ENCODE results near the gene HOMER2.

Gene HOMER2

DNA sequence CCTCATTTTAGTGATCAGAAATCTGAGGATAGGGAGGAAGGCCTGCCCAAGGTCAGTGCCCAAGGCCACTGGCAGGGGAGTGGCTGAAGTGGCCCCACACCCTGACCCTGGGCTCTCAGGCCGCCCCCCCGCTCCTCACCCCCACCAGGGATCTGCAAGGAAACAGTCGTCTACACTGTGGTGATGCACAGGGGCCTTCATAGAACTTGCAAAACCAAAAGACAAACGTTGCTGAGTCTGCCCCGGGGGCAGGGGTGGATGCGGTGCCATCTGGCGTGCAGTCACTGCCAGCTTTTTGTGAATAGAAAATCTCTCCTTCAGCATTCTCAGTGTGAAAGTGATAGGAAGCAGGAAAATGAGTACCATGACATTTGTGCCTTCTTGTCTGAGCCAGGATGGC, 101.8 kb downstream of the HOMER2 start:
- Histone ChIP-seq H2BK120ac (ENCODE audit: low read depth, low read length) (no peak overlapping the region), H2AFZ (ENCODE audit: low read length) (no peak overlapping the region), H3K4me1 (ENCODE audit: control insufficient read depth in 2 of 2, insufficient read depth in 1 of 2, low read depth in 1 of 2, low read length in 2 of 2) (peaks cover 13 to 22% of the 10 kb centered on the region in 2 donors), H3K14ac (ENCODE audit: low read length) (no peak overlapping the region), H3K4ac (ENCODE audit: low read length) (no peak overlapping the region), H4K8ac (ENCODE audit: low read depth, low read length) (no peak overlapping the region), H2BK15ac (ENCODE audit: low read length) (peak overlapping the region; percentile 17), H3K9me3 (replicated peaks in 1 of 2; ENCODE audit: control insufficient read depth in 2 of 2, insufficient read depth in 1 of 2, low read depth in 1 of 2, low read length in 2 of 2) (no peaks in the 10 kb centered on the region), H3K79me1 (ENCODE audit: low read depth, low read length) (no peaks in the 10 kb centered on the region), H2BK12ac (ENCODE audit: low read length) (no peak overlapping the region), H3K18ac (ENCODE audit: low read length) (peak overlapping the region; percentile 71), H3K36me3 (replicated peaks in 1 of 2; ENCODE audit: control insufficient read depth in 2 of 2, insufficient read depth in 2 of 2, low read length in 2 of 2) (peaks cover 4 to 13% of the 10 kb centered on the region in 2 donors), H3K23ac (ENCODE audit: low read depth, low read length, poor library complexity) (no peak overlapping the region), H2AK5ac (ENCODE audit: low read depth, low read length) (peak overlapping the region; percentile 10), H3K4me3 (ENCODE audit: low read length in 2 of 2) (no peak overlapping the region), H4K91ac (ENCODE audit: low read depth, low read length, poor library complexity) (no peak overlapping the region), H2BK5ac (ENCODE audit: low read length) (peak overlapping the region; percentile 39), H3K9ac (ENCODE audit: low read depth, low read length, poor library complexity) (no peak overlapping the region), H3K4me2 (ENCODE audit: insufficient read depth, low read length, poor library complexity, severe bottlenecking) (no peak overlapping the region), H3K27ac (replicated peaks; ENCODE audit: low read length) (no peak overlapping the region), H3K27me3 (ENCODE audit: control insufficient read depth in 3 of 3, insufficient read depth in 3 of 3, low read depth in 1 of 3, low read length in 3 of 3) (no peaks in the 10 kb centered on the region)
- WGBS, 2 donors (ENCODE audit: extremely low coverage in 2 of 2, insufficient read length in 2 of 2, insufficient replicate concordance in 1 of 2) = no CpG with 5 or more reads among the region's 7 CpGs
- DNase-seq (ENCODE audit: low spot score) = no peak

DNA sequence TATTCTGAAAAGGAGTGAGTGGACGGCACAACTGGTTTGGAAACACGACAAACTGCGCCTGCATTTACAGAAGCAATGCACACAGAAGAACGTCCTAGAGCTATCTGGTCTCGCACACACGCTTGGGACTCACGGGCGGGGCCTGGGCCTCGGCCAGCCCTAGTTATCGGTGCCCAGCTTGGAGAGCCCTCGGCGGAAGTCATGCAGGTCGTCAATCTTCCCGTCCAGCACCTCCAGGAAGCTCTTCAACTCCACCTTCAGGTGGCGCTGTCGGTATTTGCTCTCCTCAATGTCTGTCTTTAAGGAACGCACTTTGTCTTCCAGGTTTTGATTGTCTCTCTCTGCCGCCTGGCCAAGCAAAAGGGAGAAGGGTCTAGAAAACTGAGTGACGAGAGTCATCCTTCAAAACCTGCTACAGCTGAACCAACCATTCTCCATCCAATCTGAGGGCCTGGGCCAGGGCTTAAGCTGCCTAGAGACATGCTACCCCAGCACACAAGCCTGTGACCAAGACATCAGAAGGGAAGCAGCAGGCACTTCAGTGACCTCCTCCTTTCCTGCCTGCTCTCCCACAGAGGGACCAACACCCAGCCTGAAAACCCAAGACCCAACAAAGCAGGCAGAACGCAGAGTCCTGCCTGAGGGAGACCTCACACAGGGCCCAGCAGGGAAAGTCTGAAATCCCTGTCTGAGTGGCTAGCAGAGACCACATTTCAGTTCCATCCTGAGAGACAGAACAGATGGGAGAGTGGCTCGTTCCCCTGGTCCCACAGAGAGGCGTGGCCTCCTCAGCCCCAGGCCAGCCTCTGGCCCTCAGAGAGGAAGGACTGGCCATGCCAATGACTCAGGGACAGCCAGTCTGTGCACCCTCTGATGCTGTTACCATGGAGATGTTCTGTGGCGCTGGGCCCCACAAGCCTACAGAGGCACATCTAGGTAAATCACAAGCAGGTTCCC, 102.7 kb downstream of the HOMER2 start:
- no peak overlapping the region for H3K4ac ChIP-seq (ENCODE audit: low read length)
- no peak overlapping the region for H2BK120ac ChIP-seq (ENCODE audit: low read depth, low read length)
- H3K18ac ChIP-seq (ENCODE audit: low read length) = peak overlapping the region; percentile 27
- no peaks in the 10 kb centered on the region for H3K79me1 ChIP-seq (ENCODE audit: low read depth, low read length)
- peaks cover 4 to 13% of the 10 kb centered on the region in 2 donors for H3K36me3 ChIP-seq (replicated peaks in 1 of 2; ENCODE audit: control insufficient read depth in 2 of 2, insufficient read depth in 2 of 2, low read length in 2 of 2)
- peak overlapping the region; percentile 29 for H3K27ac ChIP-seq (replicated peaks; ENCODE audit: low read length)
- peak overlapping the region; percentile 44 for H4K8ac ChIP-seq (ENCODE audit: low read depth, low read length)
- no peak overlapping the region for H3K4me2 ChIP-seq (ENCODE audit: insufficient read depth, low read length, poor library complexity, severe bottlenecking)
- peak overlapping the region; percentile 10 for H2AK5ac ChIP-seq (ENCODE audit: low read depth, low read length)
- peak overlapping the region; percentile 39 for H2BK5ac ChIP-seq (ENCODE audit: low read length)
- H3K4me1 ChIP-seq (ENCODE audit: control insufficient read depth in 2 of 2, insufficient read depth in 1 of 2, low read depth in 1 of 2, low read length in 2 of 2) = peaks cover 7 to 17% of the 10 kb centered on the region in 2 donors
- H3K4me3 ChIP-seq (ENCODE audit: low read length in 2 of 2) = no peak overlapping the region
- H3K27me3 ChIP-seq (ENCODE audit: control insufficient read depth in 3 of 3, insufficient read depth in 3 of 3, low read depth in 1 of 3, low read length in 3 of 3) = no peaks in the 10 kb centered on the region
- no peak overlapping the region for H2BK15ac ChIP-seq (ENCODE audit: low read length)
- H2AFZ ChIP-seq (ENCODE audit: low read length) = peak overlapping the region; percentile 72
- no peak overlapping the region for H3K23ac ChIP-seq (ENCODE audit: low read depth, low read length, poor library complexity)
- no peak overlapping the region for H4K91ac ChIP-seq (ENCODE audit: low read depth, low read length, poor library complexity)
- H3K14ac ChIP-seq (ENCODE audit: low read length) = no peak overlapping the region
- no peak overlapping the region for H3K9ac ChIP-seq (ENCODE audit: low read depth, low read length, poor library complexity)
- H3K9me3 ChIP-seq (replicated peaks in 1 of 2; ENCODE audit: control insufficient read depth in 2 of 2, insufficient read depth in 1 of 2, low read depth in 1 of 2, low read length in 2 of 2) = no peaks in the 10 kb centered on the region
- DNase-seq (ENCODE audit: low spot score) = peak; percentile 83
- WGBS, 2 donors (ENCODE audit: extremely low coverage in 2 of 2, insufficient read length in 2 of 2, insufficient replicate concordance in 1 of 2) = no CpG with 5 or more reads among the region's 23 CpGs
- H2BK12ac ChIP-seq (ENCODE audit: low read length) = no peak overlapping the region

DNA sequence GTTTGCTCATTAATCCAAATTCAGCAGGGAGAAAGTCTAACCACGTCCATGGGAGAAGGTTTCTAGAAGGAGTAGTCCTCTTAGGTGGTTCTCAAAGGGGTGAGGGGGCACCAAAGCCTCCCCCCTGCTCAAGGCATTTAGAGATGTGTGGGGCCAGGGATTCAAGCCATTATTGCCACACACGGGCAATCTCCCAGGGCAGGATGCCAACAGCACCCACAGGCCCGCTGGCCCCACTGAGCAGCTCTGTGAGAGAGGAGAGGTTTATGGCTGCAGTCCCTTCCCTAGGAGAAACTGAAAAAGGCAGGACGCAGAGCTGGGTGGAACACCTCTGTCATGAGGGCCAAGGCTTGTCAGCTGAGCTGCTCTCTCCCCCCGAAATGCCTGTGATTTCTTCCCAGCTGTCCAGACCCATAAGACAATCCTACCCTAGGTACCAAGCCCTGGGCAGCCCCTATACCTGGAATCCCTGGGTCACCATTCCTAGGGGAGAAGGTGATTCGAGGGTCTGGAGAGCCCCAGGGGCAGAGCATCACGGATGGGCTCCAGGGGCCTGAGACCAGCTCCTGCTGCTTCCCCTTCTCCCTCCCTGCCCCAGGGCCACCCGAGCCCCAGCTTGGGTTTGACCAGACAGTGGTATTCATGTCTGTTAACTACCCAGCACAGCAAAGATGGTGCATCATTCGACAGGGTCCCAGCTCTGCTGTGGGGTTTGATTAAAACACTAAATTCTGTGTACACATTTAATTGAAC, 104.1 kb downstream of the HOMER2 start:
- no peak for DNase-seq (ENCODE audit: low spot score)

DNA sequence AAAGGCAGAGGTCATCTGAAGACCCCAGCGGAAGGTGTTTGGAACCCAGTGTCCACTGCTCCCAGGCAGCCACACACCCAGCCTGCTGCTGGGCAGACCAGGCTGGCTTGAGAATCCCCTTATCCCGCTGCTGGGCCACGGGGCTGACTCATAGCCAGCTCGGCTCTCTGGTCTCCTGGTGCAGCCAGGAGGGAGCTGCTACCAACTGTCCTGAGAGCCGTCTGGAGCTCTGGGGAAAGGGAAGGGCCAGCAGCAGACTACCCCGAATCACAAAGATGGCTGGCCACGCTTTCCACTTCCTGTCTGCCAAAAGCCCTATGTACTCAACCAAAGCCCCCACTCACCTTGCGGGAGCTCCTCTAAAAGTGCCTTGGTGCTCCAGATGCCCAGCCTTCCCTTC, 104.8 kb downstream of the HOMER2 start:
- H3K27me3 ChIP-seq (ENCODE audit: control insufficient read depth in 3 of 3, insufficient read depth in 3 of 3, low read depth in 1 of 3, low read length in 3 of 3) = peaks cover 0 to 2% (median 0%) of the 10 kb centered on the region in 3 experiments
- no peak overlapping the region for H3K23ac ChIP-seq (ENCODE audit: low read depth, low read length, poor library complexity)
- H3K4me2 ChIP-seq (ENCODE audit: insufficient read depth, low read length, poor library complexity, severe bottlenecking) = no peak overlapping the region
- H3K4ac ChIP-seq (ENCODE audit: low read length) = peak overlapping the region; percentile 28
- H3K4me3 ChIP-seq (ENCODE audit: low read length in 2 of 2) = no peak overlapping the region
- no peak overlapping the region for H2BK12ac ChIP-seq (ENCODE audit: low read length)
- H3K14ac ChIP-seq (ENCODE audit: low read length) = no peak overlapping the region
- no peak overlapping the region for H3K27ac ChIP-seq (replicated peaks; ENCODE audit: low read length)
- DNase-seq (ENCODE audit: low spot score) = no peak
- H2AFZ ChIP-seq (ENCODE audit: low read length) = no peak overlapping the region
- H4K8ac ChIP-seq (ENCODE audit: low read depth, low read length) = no peak overlapping the region
- peaks cover 2 to 5% of the 10 kb centered on the region in 2 donors for H3K9me3 ChIP-seq (replicated peaks in 1 of 2; ENCODE audit: control insufficient read depth in 2 of 2, insufficient read depth in 1 of 2, low read depth in 1 of 2, low read length in 2 of 2)
- WGBS, 2 donors (ENCODE audit: extremely low coverage in 2 of 2, insufficient read length in 2 of 2, insufficient replicate concordance in 1 of 2) = no CpG with 5 or more reads among the region's 8 CpGs
- no peak overlapping the region for H2BK5ac ChIP-seq (ENCODE audit: low read length)
- H3K79me1 ChIP-seq (ENCODE audit: low read depth, low read length) = no peaks in the 10 kb centered on the region
- H4K91ac ChIP-seq (ENCODE audit: low read depth, low read length, poor library complexity) = no peak overlapping the region
- H3K4me1 ChIP-seq (ENCODE audit: control insufficient read depth in 2 of 2, insufficient read depth in 1 of 2, low read depth in 1 of 2, low read length in 2 of 2) = peaks cover 7 to 13% of the 10 kb centered on the region in 2 donors
- no peak overlapping the region for H3K9ac ChIP-seq (ENCODE audit: low read depth, low read length, poor library complexity)
- H2AK5ac ChIP-seq (ENCODE audit: low read depth, low read length) = peak overlapping the region; percentile 9
- no peak overlapping the region for H3K18ac ChIP-seq (ENCODE audit: low read length)
- H2BK15ac ChIP-seq (ENCODE audit: low read length) = no peak overlapping the region
- H3K36me3 ChIP-seq (replicated peaks in 1 of 2; ENCODE audit: control insufficient read depth in 2 of 2, insufficient read depth in 2 of 2, low read length in 2 of 2) = peaks cover 4 to 13% of the 10 kb centered on the region in 2 donors
- no peak overlapping the region for H2BK120ac ChIP-seq (ENCODE audit: low read depth, low read length)

More for the DNA sequence above, 104.1 kb downstream of the HOMER2 start:
- WGBS, 2 donors (ENCODE audit: extremely low coverage in 2 of 2, insufficient read length in 2 of 2, insufficient replicate concordance in 1 of 2) = no CpG with 5 or more reads among the region's 9 CpGs
- Histone ChIP-seq H3K27me3 (ENCODE audit: control insufficient read depth in 3 of 3, insufficient read depth in 3 of 3, low read depth in 1 of 3, low read length in 3 of 3) (peaks cover 0 to 2% (median 0%) of the 10 kb centered on the region in 3 experiments), H3K4me1 (ENCODE audit: control insufficient read depth in 2 of 2, insufficient read depth in 1 of 2, low read depth in 1 of 2, low read length in 2 of 2) (peaks cover 7 to 15% of the 10 kb centered on the region in 2 donors), H2BK12ac (ENCODE audit: low read length) (no peak overlapping the region), H2AK5ac (ENCODE audit: low read depth, low read length) (peak overlapping the region; percentile 9), H3K18ac (ENCODE audit: low read length) (no peak overlapping the region), H3K9me3 (replicated peaks in 1 of 2; ENCODE audit: control insufficient read depth in 2 of 2, insufficient read depth in 1 of 2, low read depth in 1 of 2, low read length in 2 of 2) (peaks cover 2 to 5% of the 10 kb centered on the region in 2 donors), H3K4me3 (ENCODE audit: low read length in 2 of 2) (no peak overlapping the region), H4K8ac (ENCODE audit: low read depth, low read length) (no peak overlapping the region), H3K9ac (ENCODE audit: low read depth, low read length, poor library complexity) (no peak overlapping the region), H2BK15ac (ENCODE audit: low read length) (no peak overlapping the region), H3K4ac (ENCODE audit: low read length) (peak overlapping the region; percentile 28), H3K79me1 (ENCODE audit: low read depth, low read length) (no peaks in the 10 kb centered on the region), H3K14ac (ENCODE audit: low read length) (no peak overlapping the region), H4K91ac (ENCODE audit: low read depth, low read length, poor library complexity) (no peak overlapping the region), H3K23ac (ENCODE audit: low read depth, low read length, poor library complexity) (no peak overlapping the region), H2BK120ac (ENCODE audit: low read depth, low read length) (no peak overlapping the region), H3K36me3 (replicated peaks in 1 of 2; ENCODE audit: control insufficient read depth in 2 of 2, insufficient read depth in 2 of 2, low read length in 2 of 2) (peaks cover 4 to 13% of the 10 kb centered on the region in 2 donors), H3K27ac (replicated peaks; ENCODE audit: low read length) (no peak overlapping the region), H3K4me2 (ENCODE audit: insufficient read depth, low read length, poor library complexity, severe bottlenecking) (no peak overlapping the region), H2AFZ (ENCODE audit: low read length) (no peak overlapping the region), H2BK5ac (ENCODE audit: low read length) (no peak overlapping the region)

All from neuronal stem cell (in vitro differentiated cells).